OCI-LY7 (cell line): ENCODE measurements around the gene SGO2. TPM values are rescaled to one million over a fixed set of nuclear protein-coding genes. Genes with fewer than 3 reads are reported as not detected.

Source experiments
- BruUV-seq: library from RNA; stranded (reverse); fragments of 400-500 nt; replicated peaks from 2 replicates; lab custom pipeline; 2021; lab: Mats Ljungman, UMichigan
- CTCF ChIA-PET: fragments of 300-600 bp; sonication (Branson Sonifier 250); formaldehyde crosslinking; loops from one replicate; lab custom pipeline; 2022; ENCODE audit warnings: antibody characterized with exemption; ENCODE audit not compliant: unreplicated experiment; lab: Charles Lee
- POLR2A ChIA-PET: fragments of 300-600 bp; sonication (Branson Sonifier 250); formaldehyde crosslinking; loops from one replicate; lab custom pipeline; 2022; ENCODE audit warnings: antibody characterized with exemption; lab: Charles Lee
- DNase-seq: peaks from one replicate; pipeline ENCODE4 v3.0.0-alpha.2; 2015; ENCODE audit warnings: low spot score
- H2AFZ ChIP-seq: fragments of 200-600 bp; sonication (generic), shearing (Covaris generic); 2 replicates; pipeline ENCODE4 v1.6.1; 2014; ENCODE audit warnings: mild to moderate bottlenecking, antibody characterized with exemption, low read length, moderate library complexity
- H3K27ac ChIP-seq: fragments of 200-600 bp; sonication (generic); 2 replicates; pipeline ENCODE4 v1.5.1; 2014; ENCODE audit warnings: mixed run types, low read depth, mild to moderate bottlenecking, moderate library complexity, low read length, inconsistent platforms; ENCODE audit not compliant: poor library complexity, severe bottlenecking
- H3K36me3 ChIP-seq: fragments of 200-600 bp; sonication (generic); 2 replicates; pipeline ENCODE4 v1.6.1; 2014; ENCODE audit warnings: mild to moderate bottlenecking, antibody characterized with exemption, low read length, moderate library complexity, mixed read lengths; ENCODE audit not compliant: insufficient read depth
- H3K4me1 ChIP-seq: fragments of 200-600 bp; sonication (generic); 2 replicates; pipeline ENCODE4 v1.5.1; 2014; ENCODE audit warnings: mild to moderate bottlenecking, low read length; ENCODE audit not compliant: insufficient read depth, poor library complexity, severe bottlenecking
- H3K4me2 ChIP-seq: fragments of 200-600 bp; sonication (generic); 2 replicates; pipeline ENCODE4 v1.6.1; 2014; ENCODE audit warnings: mild to moderate bottlenecking, low read length
- H3K4me3 ChIP-seq: fragments of 200-600 bp; sonication (generic); 2 replicates; pipeline ENCODE4 v1.5.1; 2014; ENCODE audit warnings: mild to moderate bottlenecking, low read depth, low read length; ENCODE audit not compliant: poor library complexity, severe bottlenecking
- H3K79me2 ChIP-seq: fragments of 200-600 bp; sonication (generic); 2 replicates; pipeline ENCODE4 v1.6.1; 2016; ENCODE audit warnings: low read depth, mild to moderate bottlenecking, low read length, moderate library complexity, mixed read lengths; ENCODE audit not compliant: insufficient read depth
- H3K9me2 ChIP-seq: fragments of 200-600 bp; sonication (generic); 2 replicates; pipeline ENCODE4 v1.6.1; 2016; ENCODE audit warnings: mild to moderate bottlenecking, low read length, mixed read lengths; ENCODE audit not compliant: insufficient read depth
- H3K9me3 ChIP-seq: fragments of 200-600 bp; sonication (generic); 2 replicates; pipeline ENCODE4 v1.6.1; 2014; ENCODE audit warnings: mild to moderate bottlenecking, mixed run types, low read length, mixed read lengths
- H4K20me1 ChIP-seq: fragments of 200-600 bp; sonication (generic); 2 replicates; pipeline ENCODE4 v1.6.1; 2014; ENCODE audit warnings: mild to moderate bottlenecking, antibody characterized with exemption, low read length, moderate library complexity, mixed read lengths; ENCODE audit not compliant: insufficient read depth
- EZH2phosphoT487 ChIP-seq: fragments of 200-600 bp; sonication (generic); IDR thresholded peaks from 2 replicates; pipeline ENCODE4 v1.6.1; 2018; ENCODE audit warnings: low read depth, borderline replicate concordance, mild to moderate bottlenecking, mixed run types, antibody characterized with exemption, low read length, moderate library complexity, mixed read lengths
- intact Hi-C: fragments of 100-400 bp; cut with micrococcal nuclease; formaldehyde crosslinking; loops from one replicate; pipeline ENCODE4 v1.10.0; 2022; ENCODE audit not compliant: unreplicated experiment
- total RNA-seq, 2 experiments: library from RNA; depleted of rRNA in 1 of 2; stranded (reverse); fragments of >200 nt in 1 of 2; shearing (Covaris generic) in 1 of 2; gene quantifications; 2 replicates each; pipeline ENCODE4 v1.2.3, GENCODE V29; 2014 to 2022
- TF ChIP-seq, protein P1 (sequence below): fragments of 200-600 bp; sonication (generic); conservative IDR thresholded peaks from 2 replicates; pipeline ENCODE4 v1.5.1; 2014; ENCODE audit warnings: mild to moderate bottlenecking, antibody characterized with exemption, low read length, moderate library complexity, mixed read lengths

Gene SGO2
- total RNA-seq, 2 experiments from 2014 or later = 29.3 to 55.3 TPM

DNA sequence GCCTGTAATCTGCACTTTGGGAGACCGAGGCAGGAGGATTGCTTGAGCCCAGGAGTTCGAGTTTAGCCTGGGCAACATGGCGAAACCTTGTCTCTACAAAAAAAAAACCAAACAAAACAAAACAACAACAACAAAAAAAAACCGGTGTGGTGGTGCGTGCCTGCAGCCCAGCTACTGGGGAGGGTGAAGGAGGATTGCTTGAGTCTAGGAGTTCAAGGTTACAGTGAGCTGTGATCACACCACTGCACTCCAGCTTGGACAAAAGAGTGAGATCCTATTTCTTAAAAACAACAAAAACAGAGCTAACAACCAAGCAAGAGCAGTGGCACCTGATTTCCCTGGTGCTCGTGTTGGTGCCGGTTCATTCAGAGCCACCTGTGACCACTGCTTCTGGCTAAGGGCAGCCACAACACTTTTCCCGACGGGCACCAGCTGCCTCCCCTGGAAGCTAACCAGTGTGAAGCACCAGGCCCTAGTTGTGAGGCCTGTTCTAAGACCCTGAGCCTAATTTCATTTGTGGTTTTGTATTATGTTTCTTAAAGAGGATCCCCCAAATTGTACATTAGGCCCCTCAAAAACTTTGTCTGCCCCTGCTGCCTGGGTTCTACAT lies 61.1 kb downstream of the SGO2 start:
- TF ChIP-seq EZH2phosphoT487 = no peak
- TF ChIP-seq, protein P1, sequence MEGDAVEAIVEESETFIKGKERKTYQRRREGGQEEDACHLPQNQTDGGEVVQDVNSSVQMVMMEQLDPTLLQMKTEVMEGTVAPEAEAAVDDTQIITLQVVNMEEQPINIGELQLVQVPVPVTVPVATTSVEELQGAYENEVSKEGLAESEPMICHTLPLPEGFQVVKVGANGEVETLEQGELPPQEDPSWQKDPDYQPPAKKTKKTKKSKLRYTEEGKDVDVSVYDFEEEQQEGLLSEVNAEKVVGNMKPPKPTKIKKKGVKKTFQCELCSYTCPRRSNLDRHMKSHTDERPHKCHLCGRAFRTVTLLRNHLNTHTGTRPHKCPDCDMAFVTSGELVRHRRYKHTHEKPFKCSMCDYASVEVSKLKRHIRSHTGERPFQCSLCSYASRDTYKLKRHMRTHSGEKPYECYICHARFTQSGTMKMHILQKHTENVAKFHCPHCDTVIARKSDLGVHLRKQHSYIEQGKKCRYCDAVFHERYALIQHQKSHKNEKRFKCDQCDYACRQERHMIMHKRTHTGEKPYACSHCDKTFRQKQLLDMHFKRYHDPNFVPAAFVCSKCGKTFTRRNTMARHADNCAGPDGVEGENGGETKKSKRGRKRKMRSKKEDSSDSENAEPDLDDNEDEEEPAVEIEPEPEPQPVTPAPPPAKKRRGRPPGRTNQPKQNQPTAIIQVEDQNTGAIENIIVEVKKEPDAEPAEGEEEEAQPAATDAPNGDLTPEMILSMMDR = no peak
- ChIA-PET CTCF (no interaction called here), POLR2A (interaction anchor here (0.8 kb wide), 1 partner anchor 13 kb away, joined by 3 read pairs; no protein-coding TSS in a partner anchor)
- H3K79me2 ChIP-seq = no peaks in the 10 kb centered on the region
- H4K20me1 ChIP-seq = no peaks in the 10 kb centered on the region
- H3K4me1 ChIP-seq = peaks cover 24% of the 10 kb centered on the region
- peak overlapping the region; percentile 65; the same call in 1 of the 2 replicates for H3K4me2 ChIP-seq
- peaks cover 12% of the 10 kb centered on the region for H3K36me3 ChIP-seq
- no peaks in the 10 kb centered on the region for H3K9me3 ChIP-seq
- no peak overlapping the region for H3K4me3 ChIP-seq
- intact Hi-C loops = no loop called here
- DNase-seq = no peak
- no peak overlapping the region for H2AFZ ChIP-seq
- no peak overlapping the region for H3K27ac ChIP-seq
- no peaks in the 10 kb centered on the region for H3K9me2 ChIP-seq
- BruUV-seq = no TSS peak

DNA sequence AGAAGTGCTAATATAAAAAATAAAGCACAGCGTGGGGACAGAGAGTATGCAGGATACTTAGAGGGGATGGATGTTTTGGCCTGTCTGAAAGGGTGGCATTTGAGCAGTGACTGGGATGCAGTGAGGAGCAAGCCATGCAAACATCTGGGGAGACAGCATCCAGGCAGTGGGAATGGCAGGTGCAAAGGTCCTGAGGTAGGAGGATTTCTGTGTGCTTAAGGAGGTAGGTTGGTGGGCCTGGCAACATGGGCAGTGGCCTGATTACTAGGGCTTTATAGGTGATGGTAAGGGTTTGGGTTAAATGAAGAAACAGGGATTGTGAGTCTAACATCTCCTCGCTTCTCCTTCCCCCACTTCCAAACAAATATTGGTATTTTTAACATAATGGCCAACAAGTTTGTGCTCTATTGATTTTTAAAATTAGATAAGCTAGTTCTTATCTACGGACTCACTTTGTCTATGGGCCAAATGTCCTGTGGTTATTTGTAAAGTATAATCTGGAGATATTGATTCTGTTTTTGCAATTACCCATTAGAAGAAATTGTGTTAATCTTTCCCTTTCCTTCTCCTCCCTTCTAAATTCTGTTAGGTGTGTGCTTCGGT lies 62.2 kb downstream of the SGO2 start:
- CTCF ChIA-PET = no interaction called here
- intact Hi-C loops = no loop called here
- POLR2A ChIA-PET = interaction anchor here (0.6 to 1.8 kb wide), 3 partner anchors 15 to 28 kb away, joined by 3 read pairs; no protein-coding TSS in a partner anchor

More for the DNA sequence above, 62.2 kb downstream of the SGO2 start:
- Histone ChIP-seq H3K36me3 (peaks cover 10% of the 10 kb centered on the region), H3K4me2 (no peak overlapping the region), H2AFZ (no peak overlapping the region), H3K9me3 (no peaks in the 10 kb centered on the region), H3K4me3 (no peak overlapping the region), H4K20me1 (no peaks in the 10 kb centered on the region), H3K27ac (no peak overlapping the region), H3K79me2 (no peaks in the 10 kb centered on the region), H3K4me1 (peaks cover 24% of the 10 kb centered on the region), H3K9me2 (no peaks in the 10 kb centered on the region)
- no peak for TF ChIP-seq EZH2phosphoT487
- TF ChIP-seq, protein P1 = no peak
- no TSS peak for BruUV-seq
- no peak for DNase-seq
